GM12801 (cell line): Measurements from ENCODE around the gene ABT1.

ENCODE experiments used
- CTCF ChIP-seq: IDR thresholded peaks from one replicate; pipeline ENCODE4 v1.5.1; 2011; ENCODE audit warnings: control low read depth; ENCODE audit not compliant: insufficient read length; ENCODE audit errors: extremely low read depth

The ABT1 gene

GRCh38 chr6:26594730-26595632 is 1.8 kb upstream of the ABT1 start:
- no peak for TF ChIP-seq CTCF

GRCh38 chr6:26595669-26596269 is 984 bp upstream of the ABT1 start:
- no peak for TF ChIP-seq CTCF

GRCh38 chr6:26597389-26597766 is 625 bp downstream of the ABT1 start:
- no peak for TF ChIP-seq CTCF

GRCh38 chr6:26597821-26598220 is 1.1 kb downstream of the ABT1 start:
- TF ChIP-seq CTCF, result no peak

- no peak for TF ChIP-seq CTCF
Measured at GRCh38 chr6:26598267-26598666, 1.5 kb downstream of the ABT1 start.

- no peak for TF ChIP-seq CTCF
Measured at GRCh38 chr6:26599134-26599533, 2.4 kb downstream of the ABT1 start.

GRCh38 chr6:26599591-26599990 is 2.8 kb downstream of the ABT1 start:
- TF ChIP-seq CTCF, result no peak
